Lung (tissue), 12 donors: ENCODE measurements around the gene RPH3AL. TPM values are rescaled to one million over a fixed set of nuclear protein-coding genes. Genes with fewer than 3 reads are reported as not detected.

Experiments
- ATAC-seq: fragments of 200-7000 bp; cut with Tn5 transposase; one replicate; pipeline ENCODE4 v1.9.1; 2020; ENCODE audit warnings: moderate number of reproducible peaks; ENCODE audit not compliant: insufficient read depth, low FRiP score
- DNase-seq, 3 donors: peaks; one replicate each; pipeline ENCODE4 v3.0.0-alpha.2; 2013 to 2017
- H3K27ac ChIP-seq, 2 donors: one replicate each; pipeline ENCODE4 v1.5.1; 2013; ENCODE audit warnings: mild to moderate bottlenecking in 2 of 2, moderate library complexity in 2 of 2, control low read depth in 1 of 2, inconsistent platforms in 1 of 2, low read depth in 1 of 2, low read length in 1 of 2
- H3K27me3 ChIP-seq, 3 donors: one replicate each; pipeline ENCODE4 v1.5.1; 2013; ENCODE audit warnings: low read length in 2 of 3; ENCODE audit not compliant: control insufficient read depth in 3 of 3, insufficient read depth in 3 of 3
- H3K36me3 ChIP-seq, 4 donors: one replicate each; pipeline ENCODE4 v1.5.1; 2013; ENCODE audit warnings: low read length in 4 of 4, mild to moderate bottlenecking in 1 of 4, moderate library complexity in 1 of 4; ENCODE audit not compliant: control insufficient read depth in 4 of 4, insufficient read depth in 4 of 4
- H3K4me1 ChIP-seq, 5 donors: one replicate each; pipeline ENCODE4 v1.5.1; 2013; ENCODE audit warnings: low read length in 5 of 5, mild to moderate bottlenecking in 2 of 5, moderate library complexity in 1 of 5; ENCODE audit not compliant: control insufficient read depth in 5 of 5, insufficient read depth in 5 of 5
- H3K4me3 ChIP-seq: one replicate; pipeline ENCODE4 v1.5.1; 2013; ENCODE audit warnings: mild to moderate bottlenecking, control low read depth, moderate library complexity
- H3K9ac ChIP-seq, 2 donors: one replicate each; pipeline ENCODE4 v1.5.1; 2013; ENCODE audit warnings: low read length in 2 of 2, control low read depth in 1 of 2; ENCODE audit not compliant: insufficient read depth in 1 of 2
- H3K9me3 ChIP-seq, 4 donors: one replicate each; pipeline ENCODE4 v1.5.1; 2013; ENCODE audit warnings: low read length in 3 of 4, mild to moderate bottlenecking in 1 of 4, moderate library complexity in 1 of 4; ENCODE audit not compliant: control insufficient read depth in 4 of 4, insufficient read depth in 3 of 4
- CTCF ChIP-seq: IDR thresholded peaks from 2 replicates; pipeline ENCODE4 v1.5.1; 2012; ENCODE audit warnings: mild to moderate bottlenecking; ENCODE audit errors: control extremely low read depth, extremely low read depth
- WGBS, 2 donors: extraction: QIAGEN DNeasy Blood & Tissue Kit; methylation state at CpG; one replicate each; pipeline ENCODE4 v1.1.7; 2013; 5-methylcytosine and 5-hydroxymethylcytosine counted together
- polyA plus RNA-seq, 2 donors: library from polyadenylated mRNA; stranded (reverse); fragments of 200-250 nt; gene quantifications; one replicate each; pipeline ENCODE4 v1.2.1, GENCODE V29; 2013
- total RNA-seq, 2 donors: library from RNA; depleted of rRNA in 1 of 2; stranded (reverse); fragments of >200 nt in 1 of 2; gene quantifications; one replicate each; pipeline ENCODE4 v1.2.1, GENCODE V29; 2014 to 2021
- donor health status: control.
- donor health status: control.
- donor health status: Bipolar disorder and iron deficiency.
- donor health status: healthy.
- donor health status: DM: yes; HTN: yes; CAD: no.

RPH3AL gene
- total and polyA plus RNA-seq, 4 donors, result 19.5 to 76.6 (median 21.6) TPM

GRCh38 chr17:258906-259305 lies 93.7 kb downstream of the RPH3AL start:
- Histone ChIP-seq H3K36me3 (peaks cover 0 to 3% (median 0%) of the 10 kb centered on the region in 4 donors), H3K27ac (no peak overlapping the region), H3K4me3 (no peak overlapping the region), H3K27me3 (no peaks in the 10 kb centered on the region), H3K9ac (no peak overlapping the region), H3K9me3 (no peaks in the 10 kb centered on the region), H3K4me1 (peaks cover 0 to 7% (median 0%) of the 10 kb centered on the region in 5 donors)
- ATAC-seq (no peak), DNase-seq (no peak)
- WGBS, 2 donors, result 97% methylated on average over 12 of the region's 12 CpGs
- TF ChIP-seq CTCF, result no peak

- no peak for TF ChIP-seq CTCF
Observed at GRCh38 chr17:258045-258734, 94.4 kb downstream of the RPH3AL start.

DNA sequence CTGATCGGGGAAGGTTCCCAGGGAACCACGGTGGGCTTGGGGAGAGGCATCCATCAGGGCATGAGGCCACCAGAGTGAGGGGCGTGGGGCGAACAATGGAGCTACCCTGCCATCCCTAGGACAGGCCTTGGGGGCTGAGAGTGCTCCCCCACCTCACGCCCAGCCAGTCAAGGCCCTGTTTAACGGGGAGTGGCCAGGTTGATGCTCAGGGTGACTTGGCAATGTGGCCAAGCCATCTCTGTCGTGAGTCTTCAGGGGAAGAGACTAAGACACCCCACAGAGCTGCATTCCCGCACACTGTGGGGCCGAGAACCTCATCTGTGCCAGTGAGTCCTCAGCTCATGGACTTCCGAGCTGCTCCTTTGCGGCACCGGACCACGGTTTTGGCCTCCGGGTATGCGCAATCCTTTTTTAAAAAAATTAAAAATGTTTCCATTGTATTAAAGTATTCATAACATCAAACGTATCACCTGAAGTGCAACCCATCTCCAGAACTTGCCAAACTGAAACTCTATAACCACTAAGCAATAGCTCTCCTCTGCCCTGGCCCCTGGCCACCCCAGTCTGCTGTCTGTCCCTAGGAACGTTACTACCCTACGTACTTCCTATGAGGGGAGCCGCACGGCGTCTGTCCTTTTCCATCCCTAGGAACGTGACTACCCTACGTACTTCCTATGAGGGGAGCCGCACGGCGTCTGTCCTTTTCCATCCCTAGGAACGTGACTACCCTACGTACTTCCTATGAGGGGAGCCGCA lies 99.3 kb downstream of the RPH3AL start:
- H3K9ac ChIP-seq, result no peak overlapping the region
- H3K4me3 ChIP-seq, result no peak overlapping the region
- no peaks in the 10 kb centered on the region for H3K36me3 ChIP-seq
- WGBS, 2 donors, result 89 to 91% methylated on average over 21 to 23 of the region's 29 CpGs
- DNase-seq, result no peak
- H3K9me3 ChIP-seq, result no peaks in the 10 kb centered on the region
- H3K27me3 ChIP-seq, result no peaks in the 10 kb centered on the region
- no peak for TF ChIP-seq CTCF
- H3K27ac ChIP-seq, result no peak overlapping the region
- no peaks in the 10 kb centered on the region for H3K4me1 ChIP-seq
- ATAC-seq, result no peak

More at GRCh38 chr17:258045-258734, 94.4 kb downstream of the RPH3AL start:
- Histone ChIP-seq H3K9me3 (no peaks in the 10 kb centered on the region), H3K36me3 (no peaks in the 10 kb centered on the region), H3K4me1 (peaks cover 0 to 7% (median 0%) of the 10 kb centered on the region in 5 donors), H3K27ac (no peak overlapping the region), H3K4me3 (no peak overlapping the region), H3K27me3 (no peaks in the 10 kb centered on the region), H3K9ac (no peak overlapping the region)
- ATAC-seq, result no peak
- DNase-seq, result no peak
- WGBS, 2 donors, result 28 to 50% methylated on average over 23 of the region's 23 CpGs
